Osteoblast (primary cell): ENCODE data around the gene OVCH1. TPM values are rescaled to one million over a fixed set of nuclear protein-coding genes. Genes with fewer than 3 reads are reported as not detected.

Experiments
- DNase-seq: peaks from one replicate; pipeline ENCODE4 v3.0.0; 2011; ENCODE audit warnings: low spot score, mixed read lengths; ENCODE audit not compliant: insufficient read length; ENCODE audit errors: missing footprints
- H2AFZ ChIP-seq: 2 replicates; pipeline ENCODE4 v1.6.0; 2011; ENCODE audit warnings: mild to moderate bottlenecking, low read length
- H3K27ac ChIP-seq: 2 replicates; pipeline ENCODE4 v1.5.1; 2011; ENCODE audit warnings: mild to moderate bottlenecking, low read depth, low read length, moderate library complexity
- H3K27me3 ChIP-seq: 2 replicates; pipeline ENCODE4 v1.6.0; 2012; ENCODE audit warnings: mild to moderate bottlenecking, control low read depth, inconsistent platforms, low read length, moderate library complexity; ENCODE audit not compliant: insufficient read depth
- H3K36me3 ChIP-seq: 2 replicates; pipeline ENCODE4 v1.5.1; 2011; ENCODE audit warnings: mild to moderate bottlenecking, low read length, control low read depth, moderate library complexity; ENCODE audit not compliant: insufficient read depth
- H3K4me1 ChIP-seq: 2 replicates; pipeline ENCODE4 v1.5.1; 2011; ENCODE audit warnings: mild to moderate bottlenecking, low read length, control low read depth, moderate library complexity; ENCODE audit not compliant: insufficient read depth
- H3K4me2 ChIP-seq: 2 replicates; pipeline ENCODE4 v1.6.0; 2011; ENCODE audit warnings: mild to moderate bottlenecking, low read length; ENCODE audit not compliant: insufficient read depth
- H3K4me3 ChIP-seq: fragments of 200-600 bp; sonication (generic); 3 replicates; pipeline ENCODE4 v1.5.1; 2012; ENCODE audit warnings: mild to moderate bottlenecking, low read length, inconsistent platforms; ENCODE audit not compliant: insufficient read depth
- H3K79me2 ChIP-seq: 2 replicates; pipeline ENCODE4 v1.6.0; 2012; ENCODE audit warnings: mild to moderate bottlenecking, low read length, control low read depth, inconsistent platforms; ENCODE audit not compliant: insufficient read depth
- H3K9me3 ChIP-seq: 2 replicates; pipeline ENCODE4 v1.5.1; 2011; ENCODE audit warnings: low read depth, low read length, control low read depth
- H4K20me1 ChIP-seq: 2 replicates; pipeline ENCODE4 v1.6.0; 2012; ENCODE audit warnings: mild to moderate bottlenecking, low read length, control low read depth; ENCODE audit not compliant: insufficient read depth
- CTCF ChIP-seq: IDR thresholded peaks from 2 replicates; pipeline ENCODE4 v1.5.1; 2011; ENCODE audit warnings: mild to moderate bottlenecking, low read depth, low read length, moderate library complexity; ENCODE audit errors: extremely low read depth
- total RNA-seq: library from RNA; depleted of rRNA; stranded (reverse); fragments of >200 nt; gene quantifications from 2 replicates; pipeline ENCODE4 v1.2.3, GENCODE V29; 2012

OVCH1 gene
- total RNA-seq, 1 donor = under 0.01 TPM

GRCh38 chr12:29505122-29505521 lies 7.6 kb upstream of the OVCH1 start:
- no peak overlapping the region for H3K4me2 ChIP-seq
- H3K36me3 ChIP-seq = no peaks in the 10 kb centered on the region
- no peak for DNase-seq
- H3K27me3 ChIP-seq = no peaks in the 10 kb centered on the region
- no peak overlapping the region for H2AFZ ChIP-seq
- H4K20me1 ChIP-seq = no peaks in the 10 kb centered on the region
- no peaks in the 10 kb centered on the region for H3K4me1 ChIP-seq
- H3K9me3 ChIP-seq = no peaks in the 10 kb centered on the region
- no peaks in the 10 kb centered on the region for H3K79me2 ChIP-seq
- no peak overlapping the region for H3K4me3 ChIP-seq
- no peak for TF ChIP-seq CTCF
- H3K27ac ChIP-seq = no peak overlapping the region

DNA sequence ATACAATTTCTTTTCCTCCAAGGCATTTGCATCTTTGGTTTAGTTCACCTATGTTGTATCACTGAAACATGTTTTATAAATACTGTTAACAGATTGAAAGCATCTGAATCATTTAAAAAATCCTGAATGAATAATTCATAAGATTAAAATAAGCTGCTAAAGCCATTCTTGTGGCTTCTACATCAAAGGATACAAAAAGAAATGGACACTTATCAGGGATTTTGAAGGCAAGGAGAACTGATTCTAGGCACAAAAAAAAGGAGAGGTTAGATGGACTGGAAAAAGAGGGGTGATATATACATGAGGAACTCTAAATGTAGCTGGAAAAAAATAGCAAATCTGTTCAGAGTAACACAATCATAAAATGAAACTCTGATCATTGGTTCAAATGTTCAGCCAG lies 5.8 kb upstream of the OVCH1 start:
- Histone ChIP-seq H3K27me3 (no peaks in the 10 kb centered on the region), H2AFZ (no peak overlapping the region), H3K36me3 (no peaks in the 10 kb centered on the region), H4K20me1 (no peaks in the 10 kb centered on the region), H3K4me1 (no peaks in the 10 kb centered on the region), H3K27ac (no peak overlapping the region), H3K4me2 (no peak overlapping the region), H3K9me3 (no peaks in the 10 kb centered on the region), H3K79me2 (no peaks in the 10 kb centered on the region), H3K4me3 (no peak overlapping the region)
- no peak for TF ChIP-seq CTCF
- peak; percentile 72 for DNase-seq

- no peak overlapping the region for H3K4me2 ChIP-seq
- no peak overlapping the region for H3K4me3 ChIP-seq
- H3K79me2 ChIP-seq = no peaks in the 10 kb centered on the region
- no peaks in the 10 kb centered on the region for H3K4me1 ChIP-seq
- H3K36me3 ChIP-seq = no peaks in the 10 kb centered on the region
- H2AFZ ChIP-seq = no peak overlapping the region
- H3K9me3 ChIP-seq = no peaks in the 10 kb centered on the region
- H3K27me3 ChIP-seq = no peaks in the 10 kb centered on the region
- H4K20me1 ChIP-seq = no peaks in the 10 kb centered on the region
- no peak overlapping the region for H3K27ac ChIP-seq
- no peak for TF ChIP-seq CTCF
- DNase-seq = no peak
These were observed 1.7 kb upstream of the OVCH1 start for GRCh38 chr12:29499235-29499634.

GRCh38 chr12:29492891-29493290 lies 4.6 kb downstream of the OVCH1 start:
- Histone ChIP-seq H3K36me3 (no peaks in the 10 kb centered on the region), H3K4me2 (no peak overlapping the region), H4K20me1 (no peaks in the 10 kb centered on the region), H3K27me3 (no peaks in the 10 kb centered on the region), H3K27ac (no peak overlapping the region), H2AFZ (no peak overlapping the region), H3K9me3 (no peaks in the 10 kb centered on the region), H3K4me1 (no peaks in the 10 kb centered on the region), H3K79me2 (no peaks in the 10 kb centered on the region), H3K4me3 (no peak overlapping the region)
- no peak for TF ChIP-seq CTCF
- DNase-seq = no peak
